OCI-M1 (cell line): ENCODE measurements around the gene DNAAF5.
A peak's percentile ranks its signal among the peaks of the same experiment; 100 is the strongest.

Source experiments
- DNase-seq: peaks from one replicate; lab custom pipeline; 2025; lab: John Stamatoyannopoulos, UW

Gene DNAAF5

DNA sequence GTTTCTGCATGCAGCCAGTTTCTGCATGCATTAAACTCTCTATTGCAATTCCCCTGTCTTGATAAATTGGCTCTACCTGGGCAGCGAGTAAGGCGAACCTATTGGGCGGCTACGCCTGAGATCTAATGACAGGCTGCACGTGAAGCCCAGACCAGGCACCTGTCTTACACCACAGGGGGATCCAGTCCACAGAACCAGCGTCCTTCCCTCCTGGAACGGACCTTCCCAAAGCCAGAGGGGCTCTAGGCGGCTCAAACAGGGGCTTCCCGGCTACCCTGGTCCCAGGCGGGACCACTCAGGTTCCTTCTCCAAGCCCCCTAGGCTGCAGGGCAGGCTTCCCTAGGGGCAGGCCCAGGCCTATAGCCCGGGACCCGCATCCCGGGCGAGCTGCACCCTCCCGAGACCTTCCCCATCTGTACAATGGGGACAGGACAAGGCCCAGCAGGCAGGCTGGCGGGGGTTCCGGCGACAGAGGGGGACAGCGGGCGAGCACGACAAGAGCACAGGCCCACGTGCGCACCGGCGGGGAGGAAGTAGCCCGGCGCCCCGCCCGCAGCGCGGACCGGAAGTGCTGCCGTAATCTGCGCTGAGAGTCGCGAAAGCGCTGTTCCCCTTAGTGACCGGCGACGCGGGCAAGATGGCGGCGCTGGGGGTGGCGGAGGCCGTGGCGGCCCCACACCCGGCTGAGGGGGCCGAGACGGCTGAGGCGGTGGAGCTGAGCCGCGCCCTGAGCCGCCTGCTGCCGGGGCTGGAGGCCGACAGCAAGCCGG, at the start of gene DNAAF5:
Gene DNAAF5, plus strand, starts transcription at position 616 of the 770 bp plus-strand sequence. Its CDS starts 22 bp downstream, at position 638.
- peak; percentile 88 for DNase-seq

- DNase-seq, result no peak
These were observed 49.5 kb upstream of the DNAAF5 start for GRCh38 chr7:676972-677385.

DNA sequence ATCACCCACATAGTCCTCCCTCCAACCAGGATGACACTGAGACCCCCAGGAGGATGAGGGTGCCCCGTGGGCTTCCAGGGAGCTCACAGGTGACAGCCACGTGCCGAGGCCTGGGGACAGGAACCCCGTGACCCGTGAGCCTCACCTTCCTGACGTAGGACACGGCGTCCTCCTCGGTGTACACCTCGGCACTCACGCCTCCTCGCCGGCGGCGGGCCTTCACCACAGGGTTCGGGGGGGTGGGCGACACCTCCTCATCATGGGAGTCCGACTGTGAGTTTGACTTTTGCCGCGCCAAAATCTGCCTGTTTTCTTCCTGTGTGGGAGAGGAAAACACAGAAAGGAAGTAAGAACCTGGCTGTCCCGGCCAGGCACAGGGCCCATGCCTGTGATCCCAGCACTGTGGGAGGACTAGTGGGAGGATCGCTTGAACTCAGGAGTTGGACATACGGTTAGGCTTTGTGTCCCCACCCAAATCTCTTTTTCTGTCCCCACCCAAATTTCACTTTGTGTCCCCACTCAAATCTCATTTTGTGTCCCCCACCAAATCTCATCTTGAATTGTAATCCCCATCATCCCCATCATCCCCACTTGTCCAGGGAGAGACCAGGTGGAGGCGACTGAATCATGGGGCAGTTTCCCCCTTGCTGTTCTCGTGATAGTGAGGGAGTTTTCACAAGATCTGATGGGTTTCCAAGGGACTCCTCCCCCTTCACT, 45.9 kb upstream of the DNAAF5 start:
- no peak for DNase-seq

GRCh38 chr7:681551-682307, 44.8 kb upstream of the DNAAF5 start:
- DNase-seq, result no peak

- no peak for DNase-seq
These were observed 43.7 kb upstream of the DNAAF5 start for GRCh38 chr7:682810-683209.

GRCh38 chr7:683526-684205, 42.8 kb upstream of the DNAAF5 start:
- DNase-seq, result no peak

DNA sequence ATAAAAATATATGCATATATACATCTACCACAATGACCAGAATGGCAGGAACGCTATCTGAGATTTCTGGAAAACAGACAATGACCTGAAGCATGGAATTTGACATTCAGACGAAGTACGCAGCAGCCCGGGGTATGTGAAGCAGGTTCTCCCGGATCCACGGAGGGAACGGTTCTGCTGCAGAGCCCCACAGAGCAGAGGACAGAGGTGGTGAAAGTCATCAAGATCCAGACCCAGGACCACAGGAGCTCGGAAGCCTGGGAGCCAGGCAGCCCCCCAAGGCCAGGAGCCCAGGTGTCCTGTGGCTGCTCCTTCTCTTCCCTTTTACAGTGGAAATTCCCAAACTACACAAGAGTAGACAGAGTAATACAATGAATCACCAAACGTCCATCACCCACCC, 42.1 kb upstream of the DNAAF5 start:
- DNase-seq, result no peak

DNA sequence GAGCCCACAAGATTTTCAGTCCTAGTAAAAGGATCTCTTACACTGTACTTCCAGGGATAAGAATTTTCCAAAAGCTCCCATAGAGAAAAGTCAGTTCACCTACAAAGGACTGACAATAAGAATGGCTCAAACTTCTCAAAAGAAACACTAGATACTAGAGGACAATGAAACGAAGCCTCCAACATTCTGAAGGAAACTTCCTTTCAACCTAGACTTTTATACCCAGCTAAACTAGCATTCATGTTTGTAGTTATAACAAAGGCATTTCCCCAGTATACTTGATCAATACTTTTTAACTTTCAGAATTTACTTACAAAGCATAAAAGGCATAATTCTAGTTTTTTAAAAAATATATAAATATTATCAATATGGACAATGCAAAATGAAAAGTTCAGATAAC, 41.0 kb upstream of the DNAAF5 start:
- peak; percentile 1 for DNase-seq

GRCh38 chr7:690478-691360, 35.8 kb upstream of the DNAAF5 start:
- no peak for DNase-seq

DNA sequence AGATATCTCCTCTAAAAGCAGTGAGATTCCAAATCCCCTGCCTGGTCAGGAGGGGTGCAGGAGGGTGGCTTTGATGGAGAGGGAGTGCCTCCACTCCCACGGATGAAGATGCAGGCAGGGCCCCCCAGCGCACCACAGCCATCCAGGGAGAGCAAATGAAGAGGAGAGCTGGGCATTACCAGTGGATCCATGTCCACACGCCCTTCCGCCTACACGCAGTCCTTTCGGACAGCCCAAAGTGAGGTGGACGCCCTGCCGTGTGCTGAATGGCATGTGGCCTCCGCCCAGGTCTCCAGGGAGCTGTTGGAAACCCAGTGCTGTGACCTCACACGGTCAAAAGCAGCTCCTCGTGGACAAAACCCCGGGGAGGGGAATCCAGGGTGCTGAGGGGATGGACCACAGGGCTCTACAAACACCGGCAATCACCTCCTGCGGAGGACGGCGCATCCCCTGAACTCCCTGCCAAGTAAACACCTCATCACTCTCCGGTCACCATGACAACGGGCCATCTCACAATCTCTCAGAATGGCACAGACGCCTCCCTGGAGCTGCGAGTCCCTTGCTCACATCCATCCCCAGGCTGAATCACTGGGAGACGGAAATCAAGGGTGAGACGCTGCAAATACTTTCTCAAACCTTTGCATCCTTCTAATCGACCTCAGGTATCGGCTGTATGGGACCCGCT, 35.0 kb upstream of the DNAAF5 start:
- no peak for DNase-seq

- DNase-seq, result no peak
These were observed 33.2 kb upstream of the DNAAF5 start for GRCh38 chr7:693280-693679.

DNA sequence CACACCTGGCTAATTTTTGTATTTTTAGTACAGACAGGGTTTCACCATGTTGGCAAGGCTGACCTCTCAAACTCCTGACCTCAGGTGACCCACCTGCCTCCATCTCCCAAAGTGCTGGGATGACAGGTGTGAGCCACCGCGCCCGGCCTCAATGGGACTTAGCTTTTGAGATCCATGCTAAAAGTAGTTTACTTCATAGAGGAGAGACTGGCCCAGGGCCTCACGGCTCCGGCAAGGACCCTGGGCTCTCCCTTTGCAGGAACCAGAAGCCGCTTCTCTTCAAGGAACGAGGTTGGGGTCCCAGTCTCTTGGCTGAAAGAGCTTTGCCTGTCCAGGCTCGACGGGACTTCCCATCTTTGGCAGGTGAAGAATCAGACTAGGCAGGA, 30.1 kb upstream of the DNAAF5 start:
- DNase-seq, result no peak

GRCh38 chr7:696812-697551, 29.5 kb upstream of the DNAAF5 start:
- DNase-seq, result no peak

GRCh38 chr7:698515-699475, 27.7 kb upstream of the DNAAF5 start:
- peak; percentile 16 for DNase-seq

- DNase-seq, result no peak
These were observed 26.9 kb upstream of the DNAAF5 start for GRCh38 chr7:699476-700170.

- DNase-seq, result no peak
These were observed 25.3 kb upstream of the DNAAF5 start for GRCh38 chr7:701086-701671.

GRCh38 chr7:703049-703448, 23.4 kb upstream of the DNAAF5 start:
- DNase-seq, result no peak

GRCh38 chr7:706721-707120, 19.8 kb upstream of the DNAAF5 start:
- no peak for DNase-seq
